ENCODE data around the gene LOXL3. TPM values are rescaled to one million over a fixed set of nuclear protein-coding genes. Genes with fewer than 3 reads are reported as not detected.
A peak's percentile ranks its signal among the peaks of the same experiment; 100 is the strongest.

The LOXL3 gene
- total RNA-seq, 2 experiments from 2014 or later: 0.25 TPM; not detected in 1

DNA sequence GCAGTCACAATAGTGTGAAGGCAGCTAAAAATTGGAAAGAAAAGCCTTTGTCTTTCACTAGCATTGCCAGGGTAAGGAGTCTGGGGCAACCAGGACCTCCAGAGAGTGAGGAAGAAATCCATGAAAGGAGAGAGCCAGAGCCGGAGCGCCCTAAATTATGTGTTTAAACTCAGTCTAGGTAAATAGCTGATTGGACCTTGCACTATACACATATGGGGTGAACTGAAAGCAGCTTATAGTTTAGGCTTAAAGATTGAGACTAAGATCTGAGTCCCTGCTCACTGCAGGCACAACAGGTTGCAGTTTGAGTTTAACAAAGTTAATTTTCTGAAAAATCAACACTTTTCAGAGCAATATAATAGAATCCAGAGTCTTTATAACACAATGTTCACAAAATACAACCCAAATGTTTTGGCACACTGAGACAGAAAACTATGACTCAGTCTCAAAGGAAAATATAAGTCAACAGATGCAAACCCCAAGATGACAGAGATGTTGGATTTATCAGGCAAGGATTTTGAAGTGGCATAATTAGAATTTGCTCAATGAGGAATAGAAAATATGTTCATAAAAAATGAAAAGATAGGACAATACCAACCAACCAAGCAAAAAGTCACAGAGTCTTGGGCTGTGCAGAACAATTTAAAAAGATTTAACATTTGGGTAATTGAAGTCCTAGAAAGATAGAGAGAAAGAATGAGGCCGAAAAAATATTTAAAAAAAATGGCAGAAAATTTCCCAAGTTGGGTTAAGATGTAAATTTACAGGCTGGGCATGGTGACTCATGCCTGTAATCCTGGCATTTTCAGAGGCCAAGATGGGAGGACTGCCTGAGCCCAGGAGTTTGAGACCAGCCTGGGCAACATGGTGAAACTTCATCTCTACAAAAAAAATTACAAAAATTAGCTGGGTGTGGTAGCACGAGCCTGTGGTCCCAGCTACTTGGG lies 40.4 kb upstream of the LOXL3 start:
- DNase-seq: no peak
- no peaks in the 10 kb centered on the region for H3K9me3 Mint-ChIP-seq
- POLR2A ChIA-PET: no interaction called here
- Histone ChIP-seq H3K27me3 (ENCODE audit: control insufficient read depth in 1 of 2, insufficient read depth in 2 of 2, low read length in 2 of 2) (peaks cover 0 to 22% of the 10 kb centered on the region in 2 experiments), H3K4me1 (ENCODE audit: insufficient read depth, low read length) (no peaks in the 10 kb centered on the region), H3K27ac (ENCODE audit: low read depth in 1 of 2, low read length in 2 of 2) (no peak overlapping the region), H3K9me3 (ENCODE audit: control insufficient read depth in 1 of 2, insufficient read depth in 1 of 2, low read length in 2 of 2) (no peaks in the 10 kb centered on the region), H3K4me3 (ENCODE audit: low read length) (no peak overlapping the region), H3K36me3 (ENCODE audit: insufficient read depth, low read length) (no peaks in the 10 kb centered on the region)
- H3K27me3 Mint-ChIP-seq: peaks cover 57% of the 10 kb centered on the region
- CTCF ChIA-PET: no interaction called here
- H3K27ac Mint-ChIP-seq: no peak overlapping the region
- H3K4me1 Mint-ChIP-seq (ENCODE audit: low read depth): no peaks in the 10 kb centered on the region
- H3K36me3 Mint-ChIP-seq (ENCODE audit: low read depth): no peaks in the 10 kb centered on the region
- intact Hi-C loops (cut with DNase I, micrococcal nuclease): no loop called here
- H3K4me3 Mint-ChIP-seq: no peak overlapping the region
- TF ChIP-seq, protein P1, sequence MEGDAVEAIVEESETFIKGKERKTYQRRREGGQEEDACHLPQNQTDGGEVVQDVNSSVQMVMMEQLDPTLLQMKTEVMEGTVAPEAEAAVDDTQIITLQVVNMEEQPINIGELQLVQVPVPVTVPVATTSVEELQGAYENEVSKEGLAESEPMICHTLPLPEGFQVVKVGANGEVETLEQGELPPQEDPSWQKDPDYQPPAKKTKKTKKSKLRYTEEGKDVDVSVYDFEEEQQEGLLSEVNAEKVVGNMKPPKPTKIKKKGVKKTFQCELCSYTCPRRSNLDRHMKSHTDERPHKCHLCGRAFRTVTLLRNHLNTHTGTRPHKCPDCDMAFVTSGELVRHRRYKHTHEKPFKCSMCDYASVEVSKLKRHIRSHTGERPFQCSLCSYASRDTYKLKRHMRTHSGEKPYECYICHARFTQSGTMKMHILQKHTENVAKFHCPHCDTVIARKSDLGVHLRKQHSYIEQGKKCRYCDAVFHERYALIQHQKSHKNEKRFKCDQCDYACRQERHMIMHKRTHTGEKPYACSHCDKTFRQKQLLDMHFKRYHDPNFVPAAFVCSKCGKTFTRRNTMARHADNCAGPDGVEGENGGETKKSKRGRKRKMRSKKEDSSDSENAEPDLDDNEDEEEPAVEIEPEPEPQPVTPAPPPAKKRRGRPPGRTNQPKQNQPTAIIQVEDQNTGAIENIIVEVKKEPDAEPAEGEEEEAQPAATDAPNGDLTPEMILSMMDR (IDR thresholded peaks at IDR 0.05): no peak
- ATAC-seq (ENCODE audit: poor library complexity): no peak

DNA sequence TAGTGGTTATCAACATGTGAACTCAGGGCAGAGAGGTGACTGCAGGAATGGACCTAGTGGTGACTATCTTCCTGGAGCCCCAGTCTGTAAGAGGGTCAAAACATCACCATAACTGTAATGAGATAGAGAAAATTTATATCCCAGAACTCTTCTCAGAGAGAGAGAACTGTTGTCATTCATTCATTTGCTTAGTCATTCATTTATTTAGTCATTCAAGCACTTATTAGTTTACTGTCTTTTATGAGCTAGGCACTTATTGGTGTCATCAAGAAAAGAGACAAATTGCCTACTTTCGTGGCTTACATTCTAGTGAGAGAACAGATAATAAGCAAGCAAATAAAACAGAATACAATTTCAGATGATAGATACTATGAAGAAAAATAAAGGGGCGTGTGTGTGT lies 34.9 kb upstream of the LOXL3 start:
- H3K27me3 Mint-ChIP-seq: peaks cover 22% of the 10 kb centered on the region
- H3K4me3 ChIP-seq (ENCODE audit: low read length): no peak overlapping the region
- DNase-seq (no peak), ATAC-seq (ENCODE audit: poor library complexity) (no peak)
- no peak overlapping the region for H3K4me3 Mint-ChIP-seq
- no peaks in the 10 kb centered on the region for H3K36me3 Mint-ChIP-seq (ENCODE audit: low read depth)
- intact Hi-C loops (cut with DNase I, micrococcal nuclease): loop anchor here in 1 of 2 experiments (10.0 kb wide), 1 partner anchor 764 kb away; the partner anchor contains the start of gene STAMBP
- POLR2A ChIA-PET: interaction anchor here (1.0 to 2.5 kb wide), 3 partner anchors 106 to 254 kb away, joined by 4 to 24 read pairs (median 5); partner anchors contain the start of genes CCDC142 and TTC31
- H3K27me3 ChIP-seq (ENCODE audit: control insufficient read depth in 1 of 2, insufficient read depth in 2 of 2, low read length in 2 of 2): peaks cover 0 to 11% of the 10 kb centered on the region in 2 experiments
- no peak overlapping the region for H3K27ac ChIP-seq (ENCODE audit: low read depth in 1 of 2, low read length in 2 of 2)
- no peak overlapping the region for H3K27ac Mint-ChIP-seq
- H3K9me3 ChIP-seq (ENCODE audit: control insufficient read depth in 1 of 2, insufficient read depth in 1 of 2, low read length in 2 of 2): no peaks in the 10 kb centered on the region
- CTCF ChIA-PET: interaction anchor here (2.3 kb wide), 1 partner anchor 106 kb away, joined by 22 read pairs; the partner anchor contains the start of genes CCDC142 and TTC31
- no peaks in the 10 kb centered on the region for H3K9me3 Mint-ChIP-seq
- TF ChIP-seq, protein P1 (IDR thresholded peaks at IDR 0.05): no peak
- H3K4me1 Mint-ChIP-seq (ENCODE audit: low read depth): peaks cover 13% of the 10 kb centered on the region
- H3K4me1 ChIP-seq (ENCODE audit: insufficient read depth, low read length): peaks cover 5% of the 10 kb centered on the region
- no peaks in the 10 kb centered on the region for H3K36me3 ChIP-seq (ENCODE audit: insufficient read depth, low read length)

DNA sequence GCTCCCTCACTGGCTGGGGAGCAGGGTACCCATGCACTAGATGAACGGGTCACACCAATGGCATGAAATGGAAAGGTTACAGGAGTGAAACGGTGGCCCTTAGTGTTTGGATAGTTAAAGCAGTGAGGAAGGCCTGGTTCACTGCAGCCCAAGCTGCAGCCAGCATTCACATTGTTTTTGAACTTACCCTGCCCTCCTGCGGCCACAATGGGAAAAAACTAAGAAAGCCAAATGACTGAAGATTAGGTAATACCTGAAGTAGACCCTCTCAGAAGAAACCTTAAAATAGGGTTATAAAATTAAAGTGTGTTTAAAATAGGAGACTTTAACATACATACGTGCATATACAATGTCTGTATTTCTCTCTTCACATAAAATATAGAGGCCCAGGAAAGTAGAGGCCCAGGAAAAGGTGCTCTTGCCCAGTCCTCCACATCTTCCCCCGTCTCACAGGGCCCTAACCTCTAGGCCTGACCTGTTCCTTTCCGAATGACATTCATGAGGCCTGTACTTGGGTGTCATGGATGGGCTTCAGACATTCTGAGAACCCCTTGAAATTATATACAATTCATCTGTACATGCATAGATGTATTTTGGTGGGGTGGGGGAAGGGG lies 34.0 kb upstream of the LOXL3 start:
- DNase-seq: peak; percentile 34 to 81 (median 50)
- Histone ChIP-seq H3K27ac (ENCODE audit: low read depth in 1 of 2, low read length in 2 of 2) (no peak overlapping the region), H3K9me3 (ENCODE audit: control insufficient read depth in 1 of 2, insufficient read depth in 1 of 2, low read length in 2 of 2) (no peaks in the 10 kb centered on the region), H3K4me3 (ENCODE audit: low read length) (no peak overlapping the region), H3K4me1 (ENCODE audit: insufficient read depth, low read length) (peaks cover 5% of the 10 kb centered on the region), H3K36me3 (ENCODE audit: insufficient read depth, low read length) (no peaks in the 10 kb centered on the region), H3K27me3 (ENCODE audit: control insufficient read depth in 1 of 2, insufficient read depth in 2 of 2, low read length in 2 of 2) (peaks cover 0 to 7% of the 10 kb centered on the region in 2 experiments)
- intact Hi-C loops (cut with DNase I, micrococcal nuclease): loop anchor here (1.0 to 10.0 kb wide), 3 partner anchors 104 to 763 kb away; partner anchors contain the start of genes TTC31 (in 2 of the 2) and STAMBP (in 1 of the 2)
- ChIA-PET POLR2A (interaction anchor here (1.0 to 2.5 kb wide), 4 partner anchors 105 to 253 kb away, joined by 3 to 24 read pairs (median 6); partner anchors contain the start of genes C2orf81, CCDC142, TTC31 and WBP1), CTCF (interaction anchor here (0.9 to 2.3 kb wide), 4 partner anchors 58 to 133 kb away, joined by 3 to 22 read pairs (median 6); partner anchors contain the start of genes AUP1, CCDC142, HTRA2 and INO80B)
- Mint-ChIP-seq H3K4me3 (no peak overlapping the region), H3K9me3 (no peaks in the 10 kb centered on the region), H3K27ac (no peak overlapping the region), H3K27me3 (peaks cover 16% of the 10 kb centered on the region), H3K36me3 (ENCODE audit: low read depth) (no peaks in the 10 kb centered on the region), H3K4me1 (ENCODE audit: low read depth) (peaks cover 13% of the 10 kb centered on the region)
- ATAC-seq (ENCODE audit: poor library complexity): peak; percentile 84
- TF ChIP-seq, protein P1 (IDR thresholded peaks at IDR 0.05): peak; percentile 59

Data from CD4-positive, alpha-beta T cell (primary cell).